HFF-Myc (cell line): Measurements from ENCODE around the gene ANKRD53.

Source experiments
- DNase-seq: peaks from one replicate; pipeline ENCODE4 v3.0.0-alpha.2; 2011; ENCODE audit warnings: low read depth; ENCODE audit errors: extremely low read depth
- H3K4me3 ChIP-seq: replicated peaks from 2 replicates; pipeline ENCODE4 v1.5.1; 2011; ENCODE audit warnings: low read depth, mild to moderate bottlenecking, control low read depth, low read length
- TF ChIP-seq, protein P1 (sequence below): IDR thresholded peaks from 2 replicates; pipeline ENCODE4 v1.5.1; 2012; ENCODE audit warnings: mild to moderate bottlenecking, low read depth, low read length, control low read depth; ENCODE audit errors: missing control alignments

Gene ANKRD53

DNA sequence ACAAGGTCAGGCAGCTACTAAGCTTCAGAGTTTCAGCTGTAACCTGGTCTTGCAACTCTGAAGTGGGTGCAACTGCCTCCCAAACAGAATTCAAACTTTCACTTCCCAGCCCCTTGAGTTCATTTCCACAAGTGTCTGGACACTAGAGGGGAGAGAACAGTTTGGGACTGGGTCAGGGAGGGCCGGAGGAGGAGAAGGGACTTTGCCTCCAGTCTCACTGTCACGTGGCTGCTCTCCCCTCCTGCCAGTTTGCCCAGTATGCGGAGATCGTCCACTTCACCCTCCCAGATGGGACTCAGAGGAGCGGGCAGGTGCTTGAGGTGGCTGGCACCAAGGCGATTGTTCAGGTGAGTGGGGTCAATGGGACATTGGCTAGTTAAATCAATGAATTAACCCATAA, 20.6 kb upstream of the ANKRD53 start:
- no peak for DNase-seq
- H3K4me3 ChIP-seq, result no peak overlapping the region
- TF ChIP-seq, protein P1, sequence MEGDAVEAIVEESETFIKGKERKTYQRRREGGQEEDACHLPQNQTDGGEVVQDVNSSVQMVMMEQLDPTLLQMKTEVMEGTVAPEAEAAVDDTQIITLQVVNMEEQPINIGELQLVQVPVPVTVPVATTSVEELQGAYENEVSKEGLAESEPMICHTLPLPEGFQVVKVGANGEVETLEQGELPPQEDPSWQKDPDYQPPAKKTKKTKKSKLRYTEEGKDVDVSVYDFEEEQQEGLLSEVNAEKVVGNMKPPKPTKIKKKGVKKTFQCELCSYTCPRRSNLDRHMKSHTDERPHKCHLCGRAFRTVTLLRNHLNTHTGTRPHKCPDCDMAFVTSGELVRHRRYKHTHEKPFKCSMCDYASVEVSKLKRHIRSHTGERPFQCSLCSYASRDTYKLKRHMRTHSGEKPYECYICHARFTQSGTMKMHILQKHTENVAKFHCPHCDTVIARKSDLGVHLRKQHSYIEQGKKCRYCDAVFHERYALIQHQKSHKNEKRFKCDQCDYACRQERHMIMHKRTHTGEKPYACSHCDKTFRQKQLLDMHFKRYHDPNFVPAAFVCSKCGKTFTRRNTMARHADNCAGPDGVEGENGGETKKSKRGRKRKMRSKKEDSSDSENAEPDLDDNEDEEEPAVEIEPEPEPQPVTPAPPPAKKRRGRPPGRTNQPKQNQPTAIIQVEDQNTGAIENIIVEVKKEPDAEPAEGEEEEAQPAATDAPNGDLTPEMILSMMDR, result no peak

DNA sequence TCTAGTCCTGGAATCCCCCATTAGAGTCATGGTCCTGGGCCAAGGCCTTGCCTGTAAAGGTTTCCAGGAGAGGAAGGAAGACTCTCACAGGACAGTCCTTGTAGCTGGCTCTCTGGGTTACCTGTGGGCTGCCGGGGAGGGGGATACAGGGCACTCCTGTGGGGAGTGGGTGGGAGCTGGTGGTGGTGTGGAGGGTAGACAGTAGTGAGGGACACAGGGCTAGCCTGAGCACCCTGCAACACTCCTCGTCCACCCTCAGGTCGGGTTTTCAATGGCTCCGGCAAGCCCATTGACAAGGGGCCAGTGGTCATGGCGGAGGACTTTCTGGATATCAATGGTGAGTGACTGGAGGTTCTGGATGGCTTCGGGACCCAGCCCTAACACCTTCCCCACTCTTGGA, 19.7 kb upstream of the ANKRD53 start:
- TF ChIP-seq, protein P1, result no peak
- no peak for DNase-seq
- H3K4me3 ChIP-seq, result no peak overlapping the region

DNA sequence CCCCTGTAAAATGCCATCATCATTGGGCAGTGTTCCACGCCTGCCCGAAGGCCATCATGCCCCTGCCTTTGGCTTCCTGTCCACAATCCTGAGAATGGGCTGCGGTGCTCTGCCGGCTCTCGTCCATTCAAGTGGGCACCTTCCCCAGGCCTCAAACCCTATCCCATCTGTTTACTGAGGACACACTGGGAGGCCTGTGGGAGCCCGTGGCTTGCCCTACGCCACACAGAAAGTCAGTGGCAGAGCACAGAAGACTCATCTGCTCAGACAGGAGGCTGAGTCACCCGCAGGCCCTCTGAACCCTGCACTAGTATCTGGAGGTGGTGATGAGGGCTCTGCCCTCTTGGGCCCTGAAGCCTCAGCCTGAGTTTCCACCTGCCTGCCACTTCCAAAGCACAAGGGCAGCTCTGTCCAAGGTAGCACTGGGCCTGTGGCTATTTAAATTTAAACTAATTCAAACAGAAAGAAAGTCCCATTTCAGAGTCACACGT, 19.1 kb upstream of the ANKRD53 start:
- TF ChIP-seq, protein P1, result no peak
- H3K4me3 ChIP-seq, result no peak overlapping the region
- no peak for DNase-seq

DNA sequence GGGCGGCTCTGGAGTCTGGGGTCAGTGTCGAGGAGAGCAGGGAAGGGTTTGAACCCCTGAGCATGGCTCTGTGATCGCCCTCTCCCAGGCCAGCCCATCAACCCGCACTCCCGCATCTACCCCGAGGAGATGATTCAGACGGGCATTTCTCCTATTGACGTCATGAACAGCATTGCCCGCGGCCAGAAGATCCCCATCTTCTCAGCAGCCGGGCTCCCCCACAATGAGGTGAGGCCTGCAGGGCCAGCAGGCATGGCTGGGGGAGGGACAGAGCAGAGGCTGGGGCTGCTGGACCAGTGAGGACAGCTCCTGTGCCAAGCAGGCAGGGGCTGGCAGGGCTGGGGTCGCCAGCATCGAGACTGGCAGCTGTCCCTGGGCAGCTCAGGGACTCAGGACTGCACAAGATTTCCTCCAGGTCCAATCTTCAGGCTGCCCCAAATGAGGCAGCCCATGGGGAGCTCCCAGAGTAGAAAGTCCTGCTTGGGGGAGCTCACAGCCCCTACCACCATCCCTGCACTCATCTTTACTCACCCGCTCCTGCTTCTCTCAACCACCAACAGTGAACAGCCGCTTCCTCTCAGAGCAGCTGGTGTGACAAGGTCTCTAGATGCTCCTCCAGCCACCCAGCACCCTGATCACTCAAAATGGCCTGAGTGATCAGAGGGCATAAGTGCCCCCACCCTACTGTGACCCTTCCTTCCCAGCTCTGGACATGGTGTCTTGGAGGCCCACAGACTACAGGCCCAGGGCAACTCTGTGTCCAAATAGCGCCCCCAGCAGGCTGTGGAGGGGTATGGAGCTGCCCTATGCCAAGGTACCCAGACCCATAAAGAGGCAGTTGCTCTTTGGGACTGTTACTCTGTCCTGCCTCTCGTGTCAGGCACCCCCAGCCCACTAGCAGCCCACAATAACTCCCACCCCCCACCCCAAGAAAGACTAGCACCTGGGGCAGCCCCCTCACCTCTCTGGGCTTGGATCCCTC, 18.3 kb upstream of the ANKRD53 start:
- H3K4me3 ChIP-seq, result no peak overlapping the region
- DNase-seq, result no peak
- TF ChIP-seq, protein P1, result peak; percentile 14

DNA sequence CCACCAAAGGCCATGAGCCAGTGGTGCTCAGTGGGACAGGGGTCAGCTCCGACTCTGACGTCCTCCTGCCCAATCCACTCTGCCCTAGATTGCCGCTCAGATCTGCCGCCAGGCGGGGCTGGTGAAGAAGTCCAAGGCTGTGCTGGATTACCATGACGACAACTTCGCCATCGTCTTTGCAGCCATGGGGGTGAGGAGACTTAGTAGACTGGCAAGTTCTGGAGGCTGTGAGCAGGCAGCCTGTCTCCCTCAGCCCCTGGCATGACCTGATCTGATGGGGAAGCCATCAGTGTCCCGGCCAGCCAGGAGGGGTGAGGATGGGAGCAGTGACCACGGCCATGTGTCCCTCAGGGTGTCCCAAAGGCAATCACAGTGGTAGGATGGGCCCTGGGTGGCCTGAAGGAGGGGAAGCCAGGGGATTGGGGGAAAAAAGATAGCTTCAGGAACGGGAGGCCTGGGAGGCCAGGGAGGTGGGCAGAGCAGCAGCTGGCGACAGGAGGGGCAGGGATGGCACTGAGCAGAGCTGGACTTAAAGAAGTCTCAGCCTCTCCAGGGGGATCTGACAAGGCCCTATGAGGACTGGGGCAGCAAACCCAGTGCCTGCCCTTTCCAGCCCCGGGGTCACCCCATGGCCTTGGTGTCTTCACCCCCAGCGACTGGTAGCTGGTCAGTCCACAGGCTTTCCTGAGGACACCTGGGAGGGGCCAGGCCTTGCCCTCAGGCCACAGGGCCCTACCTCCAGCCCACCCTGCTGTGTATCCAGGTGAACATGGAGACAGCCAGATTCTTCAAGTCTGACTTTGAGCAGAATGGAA, 17.4 kb upstream of the ANKRD53 start:
- DNase-seq, result no peak
- no peak overlapping the region for H3K4me3 ChIP-seq
- TF ChIP-seq, protein P1, result no peak

DNA sequence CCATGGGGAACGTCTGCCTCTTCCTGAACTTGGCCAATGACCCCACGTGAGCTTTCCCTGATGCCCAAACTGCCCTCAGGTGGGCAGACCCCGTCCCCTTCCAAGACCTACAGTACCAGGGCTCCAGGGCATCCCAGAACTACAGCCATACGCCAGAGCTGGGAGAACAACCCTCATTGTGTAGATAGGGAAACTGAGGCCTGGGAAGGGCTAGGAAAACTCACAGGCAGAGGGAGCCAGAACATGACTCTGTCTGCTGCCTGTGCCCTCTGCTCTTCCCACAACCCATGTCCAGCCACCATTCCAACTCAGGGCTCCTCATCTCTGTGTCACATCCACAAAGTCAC, 16.8 kb upstream of the ANKRD53 start:
- DNase-seq, result no peak
- no peak overlapping the region for H3K4me3 ChIP-seq
- TF ChIP-seq, protein P1, result no peak
